ENCODE data around the gene RBM19. TPM values are rescaled to one million over a fixed set of nuclear protein-coding genes. Genes with fewer than 3 reads are reported as not detected.

RBM19 gene
- total and polyA plus RNA-seq, 2 of the 4 experiments (the other 2 are of a cell fraction): 18.7 to 19.2 TPM

DNA sequence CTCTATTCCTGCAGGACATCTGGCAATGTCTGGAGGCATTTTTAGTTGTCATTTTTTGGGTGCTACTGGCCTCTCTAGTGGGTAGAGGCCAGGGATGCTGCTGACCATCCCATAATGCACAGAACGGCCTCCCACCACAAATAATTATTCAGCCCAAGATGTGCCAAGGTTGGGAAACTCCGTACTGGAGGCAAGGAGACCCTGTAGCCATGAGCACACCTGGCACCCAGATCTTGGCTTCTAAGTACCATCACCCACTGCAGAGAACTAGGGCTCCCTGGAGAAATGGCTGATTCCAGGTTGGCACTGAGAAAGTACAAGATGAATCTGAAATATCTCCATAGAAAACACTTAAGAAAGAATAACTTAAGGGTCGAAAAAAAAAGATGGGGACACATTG is 81.7 kb downstream of the RBM19 start:
- ChIA-PET POLR2A (ENCODE audit: unreplicated experiment) (no interaction called here), CTCF (no interaction called here)
- Histone ChIP-seq H2BK20ac (ENCODE audit: low read depth, low read length) (no peak overlapping the region), H3K36me3 (ENCODE audit: control insufficient read depth, insufficient read depth, low read length) (peaks cover 2% of the 10 kb centered on the region; the same call in 1 of the 2 replicates), H3K9me3 (ENCODE audit: control insufficient read depth, insufficient read depth, low read length) (peaks cover 2% of the 10 kb centered on the region; the same call in 1 of the 2 replicates), H3K23ac (ENCODE audit: low read depth, low read length) (no peak overlapping the region), H4K8ac (ENCODE audit: low read depth in 2 of 2, low read length in 2 of 2) (no peak overlapping the region), H3K4ac (ENCODE audit: low read depth, low read length) (no peak overlapping the region), H4K5ac (ENCODE audit: low read depth, low read length) (no peak overlapping the region), H2BK120ac (ENCODE audit: low read depth, low read length) (no peak overlapping the region), H3K4me1 (ENCODE audit: control insufficient read depth, insufficient read depth, low read length) (no peaks in the 10 kb centered on the region), H3K56ac (ENCODE audit: extremely low read depth, insufficient read depth, low read length) (no peak overlapping the region), H2AFZ (replicated peaks; ENCODE audit: low read length, poor library complexity) (no peak overlapping the region), H4K91ac (ENCODE audit: insufficient read depth, low read depth, low read length) (no peak overlapping the region), H3K9ac (ENCODE audit: low read depth, low read length) (no peak overlapping the region), H3K14ac (replicated peaks; ENCODE audit: low read depth, low read length) (no peak overlapping the region), H3K9me1 (ENCODE audit: insufficient read depth, low read length) (peaks cover 9% of the 10 kb centered on the region), H4K20me1 (ENCODE audit: insufficient read depth, low read length) (no peaks in the 10 kb centered on the region), H2BK5ac (ENCODE audit: low read depth, low read length, poor library complexity, severe bottlenecking) (no peak overlapping the region), H3K4me3 (ENCODE audit: insufficient read depth, low read depth, low read length) (no peak overlapping the region), H2AK5ac (ENCODE audit: low read depth, low read length) (no peak overlapping the region), H3K4me2 (ENCODE audit: low read depth, low read length) (no peak overlapping the region), H2BK15ac (ENCODE audit: low read depth, low read length) (no peak overlapping the region), H3K27ac (ENCODE audit: insufficient read depth, low read length) (no peak overlapping the region), H3K79me1 (ENCODE audit: low read depth in 1 of 2, low read length in 2 of 2) (no peaks in the 10 kb centered on the region), H2AK9ac (replicated peaks; ENCODE audit: low read depth, low read length, poor library complexity) (no peak overlapping the region), H3K27me3 (ENCODE audit: control insufficient read depth, insufficient read depth, low read length) (no peaks in the 10 kb centered on the region), H3K18ac (ENCODE audit: low read depth, low read length) (no peak overlapping the region)
- intact Hi-C loops (cut with micrococcal nuclease): no loop called here
- ATAC-seq (ENCODE audit: low read depth): no peak
- no peak for TF ChIP-seq POLR2A (IDR thresholded peaks at IDR 0.05; ENCODE audit: low read depth, low read length)
- no peak for TF ChIP-seq BHLHE40 (IDR thresholded peaks at IDR 0.05; ENCODE audit: low read depth, low read length)
- TF ChIP-seq MXI1 (IDR thresholded peaks at IDR 0.05; ENCODE audit: borderline replicate concordance, low read depth, low read length): no peak
- no peak for TF ChIP-seq SMC3 (IDR thresholded peaks at IDR 0.05; ENCODE audit: low read depth, low read length)
- TF ChIP-seq, protein P1, sequence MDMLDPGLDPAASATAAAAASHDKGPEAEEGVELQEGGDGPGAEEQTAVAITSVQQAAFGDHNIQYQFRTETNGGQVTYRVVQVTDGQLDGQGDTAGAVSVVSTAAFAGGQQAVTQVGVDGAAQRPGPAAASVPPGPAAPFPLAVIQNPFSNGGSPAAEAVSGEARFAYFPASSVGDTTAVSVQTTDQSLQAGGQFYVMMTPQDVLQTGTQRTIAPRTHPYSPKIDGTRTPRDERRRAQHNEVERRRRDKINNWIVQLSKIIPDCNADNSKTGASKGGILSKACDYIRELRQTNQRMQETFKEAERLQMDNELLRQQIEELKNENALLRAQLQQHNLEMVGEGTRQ (IDR thresholded peaks at IDR 0.05; ENCODE audit: low read depth, low read length): no peak
- no peak for TF ChIP-seq RAD21 (IDR thresholded peaks at IDR 0.05; ENCODE audit: low read length)
- TF ChIP-seq CEBPB (IDR thresholded peaks at IDR 0.05; ENCODE audit: low read depth, low read length): no peak
- TF ChIP-seq NFE2L2 (IDR thresholded peaks at IDR 0.05; ENCODE audit: low read depth, low read length): no peak
- no peak for TF ChIP-seq RCOR1 (IDR thresholded peaks at IDR 0.05; ENCODE audit: insufficient replicate concordance, low read length)
- TF ChIP-seq, protein P2, sequence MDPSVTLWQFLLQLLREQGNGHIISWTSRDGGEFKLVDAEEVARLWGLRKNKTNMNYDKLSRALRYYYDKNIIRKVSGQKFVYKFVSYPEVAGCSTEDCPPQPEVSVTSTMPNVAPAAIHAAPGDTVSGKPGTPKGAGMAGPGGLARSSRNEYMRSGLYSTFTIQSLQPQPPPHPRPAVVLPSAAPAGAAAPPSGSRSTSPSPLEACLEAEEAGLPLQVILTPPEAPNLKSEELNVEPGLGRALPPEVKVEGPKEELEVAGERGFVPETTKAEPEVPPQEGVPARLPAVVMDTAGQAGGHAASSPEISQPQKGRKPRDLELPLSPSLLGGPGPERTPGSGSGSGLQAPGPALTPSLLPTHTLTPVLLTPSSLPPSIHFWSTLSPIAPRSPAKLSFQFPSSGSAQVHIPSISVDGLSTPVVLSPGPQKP (IDR thresholded peaks at IDR 0.05; ENCODE audit: borderline replicate concordance, low read depth, low read length): no peak
- TF ChIP-seq CTCF (conservative IDR thresholded peaks at IDR 0.05; ENCODE audit: low read depth, low read length): no peak
- TF ChIP-seq CHD1 (IDR thresholded peaks at IDR 0.05; ENCODE audit: low read depth, low read length): no peak
- TF ChIP-seq MAFK (IDR thresholded peaks at IDR 0.05; ENCODE audit: low read depth, low read length): no peak
- TF ChIP-seq FOS (IDR thresholded peaks at IDR 0.05; ENCODE audit: low read depth, low read length): no peak
- BruUV-seq (replicated peaks): no TSS peak
- no CpG with 5 or more reads among the region's 3 CpGs for WGBS, 2 experiments (ENCODE audit: extremely low coverage in 2 of 2, insufficient read length in 1 of 2)
- in situ Hi-C loops (cut with MboI; ENCODE audit: low sequenced_read_pairs): no loop called here
- DNase-seq: no peak
- dilution Hi-C loops (cut with HindIII; ENCODE audit: low sequenced_read_pairs, unreplicated experiment): no loop called here
